Measurements from ENCODE around the gene PKNOX2.

PKNOX2 gene

GRCh38 chr11:125382314-125382791, 217.8 kb downstream of the PKNOX2 start:
- DNase-seq (ENCODE audit: low spot score), result no peak

DNA sequence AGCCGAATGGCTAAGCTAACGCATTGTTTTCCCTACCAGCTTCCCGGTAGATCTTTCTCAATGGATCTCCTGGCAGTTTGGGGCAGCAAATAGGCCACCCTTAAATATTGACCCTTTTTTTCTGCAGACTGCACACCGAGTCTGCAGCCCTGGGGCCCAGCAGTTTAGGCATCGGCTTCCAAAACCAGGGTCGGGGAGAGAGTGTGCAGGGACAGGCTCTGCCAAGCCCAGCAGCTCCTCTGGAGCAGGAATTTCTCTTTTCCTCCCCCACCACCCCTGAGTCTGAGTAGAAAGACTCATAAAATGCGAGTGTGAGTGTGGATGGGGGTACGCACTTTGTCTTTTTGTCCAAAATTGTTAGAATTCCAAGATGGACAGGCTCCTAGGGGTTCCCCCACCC, 218.3 kb downstream of the PKNOX2 start:
- DNase-seq (ENCODE audit: low spot score), result no peak

- DNase-seq (ENCODE audit: low spot score), result no peak
Observed at GRCh38 chr11:125384825-125385224, 220.3 kb downstream of the PKNOX2 start.

DNA sequence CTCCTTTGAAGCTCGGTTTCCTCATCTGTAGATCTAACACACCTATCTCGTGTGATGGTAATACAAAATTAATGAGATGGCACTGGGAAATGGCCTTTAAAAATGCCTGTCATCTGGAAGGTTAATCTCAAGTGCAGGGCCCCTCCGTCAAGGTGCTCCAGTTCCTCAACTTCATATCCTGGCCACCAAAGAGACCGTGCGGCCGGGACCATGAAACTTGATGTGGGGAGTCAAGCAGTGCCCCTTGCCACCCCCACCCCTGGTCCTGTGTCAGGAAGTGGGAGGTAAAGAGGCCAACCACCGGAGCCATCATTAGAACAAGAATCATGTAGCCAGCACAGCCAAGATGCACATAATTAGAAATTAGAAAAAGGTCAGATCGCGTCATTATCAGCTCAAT, 223.3 kb downstream of the PKNOX2 start:
- no peak for DNase-seq (ENCODE audit: low spot score)

DNA sequence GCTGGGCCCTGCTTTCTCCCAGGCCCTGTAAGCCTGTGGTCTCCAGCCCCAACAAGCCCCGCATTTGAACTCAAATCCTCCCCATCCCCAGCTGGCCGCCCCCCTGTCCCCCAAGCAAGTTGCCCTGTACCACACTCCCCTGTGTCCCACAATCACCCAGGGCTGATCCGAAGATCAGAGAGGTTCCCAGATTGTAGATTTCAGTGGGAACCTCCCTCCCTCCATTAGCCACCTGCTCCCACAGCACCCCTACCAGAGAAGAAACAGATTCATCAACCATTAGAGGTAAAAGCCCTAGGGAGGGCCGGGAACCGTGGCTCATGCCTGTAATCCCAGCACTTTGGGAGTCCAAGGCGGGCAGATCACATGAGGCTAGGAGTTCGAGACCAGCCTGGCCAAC, 224.1 kb downstream of the PKNOX2 start:
- DNase-seq (ENCODE audit: low spot score), result no peak

- no peak for DNase-seq (ENCODE audit: low spot score)
Observed at GRCh38 chr11:125389339-125390166, 225.0 kb downstream of the PKNOX2 start.

DNA sequence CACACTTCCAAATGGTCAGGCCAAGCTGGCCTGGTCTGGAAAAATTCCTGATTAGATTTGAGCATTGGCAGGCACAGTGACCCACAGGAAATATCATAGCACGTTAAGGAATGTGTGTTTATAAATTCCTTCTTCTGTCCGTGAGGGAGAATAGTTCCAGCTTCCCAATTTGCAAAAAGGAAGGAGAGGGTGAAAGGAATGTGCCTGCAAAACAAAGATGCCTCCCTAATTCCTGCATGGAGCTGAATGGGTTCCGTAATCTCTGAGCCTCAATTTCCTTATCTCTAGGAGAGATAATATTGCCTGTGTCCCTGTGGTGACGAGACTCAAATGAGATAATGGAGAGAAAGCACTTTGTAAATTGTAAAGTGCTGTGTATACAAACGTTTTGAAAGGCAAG, 226.4 kb downstream of the PKNOX2 start:
- DNase-seq (ENCODE audit: low spot score), result no peak

DNA sequence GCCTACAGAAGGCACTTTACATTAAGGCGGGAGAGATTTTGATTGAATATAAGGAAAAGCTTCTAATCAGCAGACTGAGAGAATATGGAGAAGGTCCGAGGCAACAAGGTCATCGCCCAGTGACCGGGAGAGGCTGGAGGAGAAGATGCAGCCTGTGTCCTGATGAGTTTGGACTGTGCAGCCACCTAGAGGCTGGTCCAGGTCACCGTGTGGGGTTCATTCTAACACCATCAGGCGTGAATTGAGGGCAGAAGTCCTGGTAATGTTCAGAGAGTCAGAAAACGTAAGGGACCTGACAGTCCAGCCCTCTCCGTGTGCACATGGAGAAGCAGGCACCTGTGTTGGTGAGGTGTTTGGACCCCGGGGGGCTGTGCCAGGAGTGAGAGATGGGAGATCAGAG, 228.8 kb downstream of the PKNOX2 start:
- no peak for DNase-seq (ENCODE audit: low spot score)

GRCh38 chr11:125394296-125394695, 229.7 kb downstream of the PKNOX2 start:
- DNase-seq (ENCODE audit: low spot score), result no peak

DNA sequence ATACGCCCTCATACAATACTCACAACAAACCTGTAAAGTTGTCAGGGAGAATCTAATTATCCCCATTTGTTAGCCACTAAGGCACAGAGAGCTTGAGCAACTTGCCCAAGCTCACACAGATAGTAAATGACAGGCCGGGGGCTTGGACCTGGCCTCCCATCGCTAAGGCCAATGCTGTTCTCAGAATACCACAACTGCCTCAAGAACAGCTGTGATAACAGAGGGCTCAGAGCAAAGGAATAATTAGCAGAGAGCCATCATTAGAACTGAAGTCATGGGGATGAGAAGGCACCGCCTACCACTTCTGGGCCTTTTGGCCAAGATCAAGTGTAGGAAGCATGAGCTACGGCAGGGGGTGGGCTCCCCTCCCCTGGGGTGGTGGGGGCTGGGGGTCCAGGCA, 232.9 kb downstream of the PKNOX2 start:
- DNase-seq (ENCODE audit: low spot score), result no peak

DNA sequence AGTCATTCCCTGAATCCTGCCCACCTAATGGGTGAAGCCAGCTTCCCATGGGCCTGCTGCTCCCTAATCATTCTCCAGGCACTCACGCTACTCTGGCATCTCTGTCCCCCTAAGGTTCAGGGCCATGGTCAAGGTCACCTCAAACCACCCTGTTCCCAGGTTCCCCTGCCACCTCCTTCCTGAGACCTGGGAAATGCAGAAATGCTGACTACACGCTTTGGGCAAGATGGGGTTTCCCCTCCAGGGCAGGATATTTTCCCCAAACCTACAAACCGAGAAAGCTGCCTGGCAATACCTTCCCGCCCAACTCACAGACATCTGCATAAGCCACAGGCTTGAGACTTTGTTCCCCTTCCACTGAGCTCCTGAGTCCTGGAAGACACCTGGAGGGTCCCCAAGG, 233.9 kb downstream of the PKNOX2 start:
- DNase-seq (ENCODE audit: low spot score), result no peak

DNA sequence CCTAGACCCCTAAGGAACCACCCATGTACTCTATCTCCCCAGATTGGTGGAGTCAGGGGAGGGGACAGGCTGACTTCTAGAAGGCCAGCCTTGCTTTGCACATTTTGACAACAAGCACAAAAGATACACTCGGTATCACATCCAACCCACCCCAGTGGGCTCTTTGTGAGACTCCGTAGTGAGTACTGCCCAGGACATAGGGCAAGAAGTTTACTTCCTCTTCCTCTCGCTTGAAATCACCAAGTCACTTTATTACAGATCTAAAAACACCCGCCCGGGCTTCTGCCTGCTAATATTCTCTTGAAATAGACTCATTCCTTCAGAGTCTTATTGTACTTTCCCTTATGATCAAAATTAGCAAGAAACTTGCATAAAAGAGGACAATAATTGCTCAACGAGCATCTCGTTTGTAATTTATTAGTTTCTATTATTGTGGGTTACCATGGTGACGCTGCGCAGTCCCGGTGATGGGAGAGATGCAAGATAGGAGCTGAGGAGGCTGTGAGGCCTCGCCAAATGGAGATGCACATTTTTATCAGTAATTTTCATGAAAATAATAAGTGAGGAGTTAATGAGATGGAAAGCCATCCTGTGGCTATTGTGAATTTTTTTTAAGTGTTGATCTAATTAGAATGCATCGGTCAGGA, 234.6 kb downstream of the PKNOX2 start:
- no peak for DNase-seq (ENCODE audit: low spot score)

DNA sequence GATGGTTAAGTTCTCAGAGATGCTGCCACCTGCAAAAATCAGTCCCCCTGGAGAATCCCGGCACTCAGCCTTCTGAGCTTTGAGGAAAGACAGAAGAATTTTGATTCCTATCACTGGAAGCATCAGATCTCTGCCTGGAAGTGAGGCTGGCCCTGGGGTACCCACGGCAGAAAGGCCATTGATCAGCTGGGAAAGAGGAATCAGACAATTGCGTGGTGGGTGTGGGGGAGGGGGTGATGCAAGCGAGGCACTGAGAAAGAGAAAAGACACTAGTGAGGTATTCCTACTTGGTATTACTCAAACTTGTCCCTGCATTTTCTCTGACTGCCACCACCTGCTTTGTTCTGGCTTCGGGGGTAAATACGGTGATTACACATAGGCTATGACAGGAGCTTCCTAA, 235.4 kb downstream of the PKNOX2 start:
- DNase-seq (ENCODE audit: low spot score), result no peak

GRCh38 chr11:125401235-125401634, 236.7 kb downstream of the PKNOX2 start:
- no peak for DNase-seq (ENCODE audit: low spot score)

DNA sequence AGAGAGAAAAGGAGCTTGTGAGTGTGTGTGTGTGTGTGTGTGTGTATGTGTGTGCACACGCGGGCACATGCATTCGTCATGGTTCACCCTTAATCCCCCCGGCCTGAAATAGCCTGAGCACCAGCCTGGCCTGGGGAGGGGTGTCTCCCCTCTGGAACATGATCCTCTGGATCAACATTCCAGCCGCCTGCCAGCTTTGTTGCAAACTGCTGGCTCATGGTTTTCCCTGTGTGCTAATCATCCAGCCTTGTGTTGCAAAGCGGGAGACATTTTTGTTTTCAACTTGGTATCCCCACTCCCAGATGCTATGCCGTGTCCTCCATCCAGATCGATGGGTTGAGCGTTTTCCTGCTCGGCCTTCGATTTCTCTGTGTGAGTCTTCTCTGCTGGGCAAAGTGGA, 237.2 kb downstream of the PKNOX2 start:
- no peak for DNase-seq (ENCODE audit: low spot score)

- no peak for DNase-seq (ENCODE audit: low spot score)
Observed at GRCh38 chr11:125402435-125402834, 237.9 kb downstream of the PKNOX2 start.

GRCh38 chr11:125404157-125404810, 239.7 kb downstream of the PKNOX2 start:
- no peak for DNase-seq (ENCODE audit: low spot score)

DNA sequence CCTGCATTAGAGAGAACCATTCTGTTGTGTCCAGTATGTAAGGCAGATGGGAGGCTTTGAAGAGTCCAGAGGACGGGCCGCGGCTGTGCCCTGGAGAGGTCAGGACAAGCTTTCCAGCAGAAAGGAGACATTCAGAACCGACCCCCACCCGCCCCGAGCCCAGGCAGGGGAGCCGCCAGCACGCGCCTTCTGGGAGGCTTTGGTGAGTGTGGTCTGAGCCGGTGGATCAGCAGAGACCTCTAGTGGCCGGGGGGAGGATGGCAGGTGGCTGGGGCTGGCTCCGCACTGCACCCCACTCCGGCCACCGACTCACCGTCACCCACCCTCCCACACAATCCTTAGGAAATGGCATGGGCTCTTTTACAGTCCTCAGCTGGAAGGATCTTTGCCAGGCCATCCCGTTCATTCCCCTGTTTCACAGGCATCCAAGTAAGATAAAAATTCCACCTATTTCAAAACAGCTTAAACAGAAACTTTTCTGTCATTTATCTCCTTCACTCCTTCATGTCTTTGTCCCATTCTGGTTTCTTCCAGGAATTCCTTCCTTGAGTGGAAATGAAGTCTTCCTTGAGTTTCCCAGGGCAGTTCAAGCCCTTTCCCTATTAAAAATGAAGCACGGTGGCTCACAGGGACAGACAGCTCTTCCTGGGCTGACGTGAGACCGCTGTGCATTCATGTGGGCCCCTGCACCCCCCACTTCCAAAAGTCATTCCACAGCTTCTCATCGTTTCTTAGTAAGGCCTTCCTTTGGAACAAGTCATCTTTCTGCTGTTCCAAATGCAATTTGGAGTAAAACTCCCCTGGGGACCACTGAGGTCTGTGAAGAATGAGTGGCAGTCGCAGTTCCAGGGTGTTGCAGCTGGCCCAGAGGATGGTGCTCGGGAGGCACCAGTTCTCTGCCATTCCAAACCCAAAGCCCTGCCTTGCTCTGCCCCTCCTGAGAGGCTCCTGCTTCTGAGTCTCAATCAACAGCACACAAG, 240.6 kb downstream of the PKNOX2 start:
- peak; percentile 65 for DNase-seq (ENCODE audit: low spot score)

DNA sequence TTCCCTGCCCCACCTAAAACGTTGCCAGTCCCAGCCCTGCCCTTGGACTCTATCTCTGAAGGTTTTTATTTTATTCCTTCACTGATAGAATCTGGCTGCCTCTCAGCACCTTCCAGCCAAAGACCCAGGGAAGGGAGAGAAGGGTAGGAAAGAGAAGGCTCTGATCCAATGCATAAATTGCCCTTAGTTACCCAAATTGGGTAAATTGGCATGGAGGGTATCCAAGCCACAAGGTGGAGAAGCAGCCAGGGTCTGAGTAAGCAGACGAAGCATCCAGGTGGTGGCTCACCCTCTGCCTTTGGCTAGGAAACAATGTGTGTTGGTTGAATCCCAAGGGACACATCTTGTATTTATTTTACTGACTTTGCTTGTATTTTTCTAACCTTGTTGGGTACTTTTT, 242.5 kb downstream of the PKNOX2 start:
- no peak for DNase-seq (ENCODE audit: low spot score)

- no peak for DNase-seq (ENCODE audit: low spot score)
Observed at GRCh38 chr11:125408311-125408711, 243.8 kb downstream of the PKNOX2 start.

- no peak for DNase-seq (ENCODE audit: low spot score)
Observed at GRCh38 chr11:125410091-125410490, 245.5 kb downstream of the PKNOX2 start.

GRCh38 chr11:125412177-125412496, 247.6 kb downstream of the PKNOX2 start:
- no peak for DNase-seq (ENCODE audit: low spot score)
